AG09319 (cell line): ENCODE data around the gene S100A3.

Source experiments
- DNase-seq: peaks from one replicate; pipeline ENCODE4 v3.0.0-alpha.2; 2010; ENCODE audit warnings: low read depth; ENCODE audit errors: extremely low read depth
- TF ChIP-seq, protein P1 (sequence below): IDR thresholded peaks from 2 replicates; pipeline ENCODE4 v1.5.1; 2011; ENCODE audit warnings: low read depth, mild to moderate bottlenecking, inconsistent platforms, low read length, moderate library complexity

Gene S100A3

DNA sequence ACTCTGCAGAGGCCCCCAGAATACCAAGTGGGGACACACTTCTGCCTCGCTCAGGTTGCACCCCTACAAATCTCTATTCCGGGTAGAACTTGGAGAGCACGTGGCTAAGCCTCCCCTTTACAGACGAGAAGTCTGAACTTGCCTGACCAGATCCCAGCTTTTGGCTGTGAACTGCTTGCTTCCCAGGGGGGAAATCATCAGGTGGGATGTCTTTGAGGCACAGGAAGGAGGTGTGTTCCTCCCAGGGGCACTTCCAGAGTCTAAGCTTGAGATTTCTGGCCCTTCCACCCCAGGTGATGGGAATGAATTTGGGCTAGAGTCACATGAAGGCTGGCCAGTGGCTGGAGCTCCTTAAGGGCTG, 1.3 kb upstream of the S100A3 start:
- TF ChIP-seq, protein P1, sequence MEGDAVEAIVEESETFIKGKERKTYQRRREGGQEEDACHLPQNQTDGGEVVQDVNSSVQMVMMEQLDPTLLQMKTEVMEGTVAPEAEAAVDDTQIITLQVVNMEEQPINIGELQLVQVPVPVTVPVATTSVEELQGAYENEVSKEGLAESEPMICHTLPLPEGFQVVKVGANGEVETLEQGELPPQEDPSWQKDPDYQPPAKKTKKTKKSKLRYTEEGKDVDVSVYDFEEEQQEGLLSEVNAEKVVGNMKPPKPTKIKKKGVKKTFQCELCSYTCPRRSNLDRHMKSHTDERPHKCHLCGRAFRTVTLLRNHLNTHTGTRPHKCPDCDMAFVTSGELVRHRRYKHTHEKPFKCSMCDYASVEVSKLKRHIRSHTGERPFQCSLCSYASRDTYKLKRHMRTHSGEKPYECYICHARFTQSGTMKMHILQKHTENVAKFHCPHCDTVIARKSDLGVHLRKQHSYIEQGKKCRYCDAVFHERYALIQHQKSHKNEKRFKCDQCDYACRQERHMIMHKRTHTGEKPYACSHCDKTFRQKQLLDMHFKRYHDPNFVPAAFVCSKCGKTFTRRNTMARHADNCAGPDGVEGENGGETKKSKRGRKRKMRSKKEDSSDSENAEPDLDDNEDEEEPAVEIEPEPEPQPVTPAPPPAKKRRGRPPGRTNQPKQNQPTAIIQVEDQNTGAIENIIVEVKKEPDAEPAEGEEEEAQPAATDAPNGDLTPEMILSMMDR: no peak
- no peak for DNase-seq

DNA sequence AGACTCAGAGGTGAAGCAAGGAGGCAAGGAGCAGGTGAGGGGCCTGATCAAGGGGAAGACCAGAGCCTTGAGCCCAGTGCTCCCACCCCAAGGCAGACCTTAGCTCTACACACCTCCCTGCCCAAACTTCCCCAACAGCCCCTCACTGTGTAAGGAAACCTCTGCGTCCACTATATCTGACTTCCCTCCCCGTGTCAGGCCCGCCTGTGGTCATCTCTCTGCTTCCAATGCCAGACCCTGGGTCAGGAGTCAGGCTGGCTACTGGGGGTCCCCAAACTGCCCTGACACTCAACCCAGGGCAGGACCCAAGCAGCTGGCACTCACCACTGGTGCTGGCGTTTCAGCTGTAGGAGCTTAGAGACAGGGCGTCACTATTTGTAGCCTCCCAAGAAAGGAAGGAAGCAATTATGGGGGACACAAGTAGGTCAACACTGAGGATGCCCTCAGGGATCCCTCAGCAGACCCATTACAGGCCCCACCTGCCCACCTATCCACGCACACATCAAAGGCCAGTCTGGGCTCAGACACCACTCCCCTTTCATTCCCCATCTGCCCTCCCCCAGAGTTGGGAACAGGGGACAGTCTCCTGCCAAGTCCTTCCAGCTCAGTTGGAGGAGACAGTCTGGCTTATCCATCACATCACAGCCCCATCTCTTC, 811 bp upstream of the S100A3 start:
- no peak for DNase-seq
- TF ChIP-seq, protein P1: no peak

DNA sequence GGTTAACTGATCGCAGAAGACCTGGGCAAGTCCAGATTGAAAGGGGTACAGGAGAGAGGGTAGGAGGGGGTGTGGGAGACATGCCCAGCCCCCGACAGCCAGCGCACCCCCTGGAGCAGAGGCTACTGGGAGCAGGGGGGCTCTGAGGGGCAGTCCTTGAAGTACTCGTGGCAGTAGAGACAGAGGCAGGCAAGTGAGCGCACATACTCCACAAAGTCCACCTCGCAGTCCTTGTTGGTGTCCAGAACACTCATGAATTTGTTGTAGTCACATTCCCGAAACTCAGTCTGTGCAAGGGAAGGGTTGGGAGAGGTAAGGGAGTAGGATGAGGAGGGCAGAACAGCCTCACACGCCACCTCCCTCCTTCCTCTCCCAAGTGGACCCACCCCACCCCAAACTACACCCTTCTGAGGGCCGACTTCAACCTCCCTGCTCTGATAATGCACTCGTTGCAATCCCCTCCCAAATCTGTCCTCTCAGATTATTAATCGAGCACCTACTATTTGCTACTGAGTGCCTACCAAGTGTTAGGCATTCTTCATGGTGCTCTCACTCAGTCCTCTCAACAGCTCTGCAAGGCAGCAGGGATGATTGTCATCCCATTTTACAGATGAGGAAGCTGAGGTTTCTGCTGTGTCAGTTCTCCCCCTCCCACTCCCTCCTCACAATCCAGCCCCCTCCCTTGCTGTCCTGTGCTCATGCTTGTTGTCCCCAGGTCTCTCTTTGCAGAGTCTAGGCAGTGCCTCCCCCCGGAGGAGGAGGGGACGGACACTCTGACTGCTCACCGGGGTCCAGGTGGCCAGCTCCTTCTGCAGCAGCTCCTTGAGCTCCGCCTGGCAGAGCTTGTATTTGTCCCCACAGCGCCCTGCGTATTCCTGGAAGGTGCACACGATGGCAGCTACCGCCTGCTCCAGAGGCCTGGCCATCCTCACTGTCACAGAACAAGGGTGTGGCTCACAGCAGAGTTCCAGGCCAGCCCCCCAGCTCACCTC, 1.2 kb downstream of the S100A3 start:
- DNase-seq: no peak
- TF ChIP-seq, protein P1: no peak

DNA sequence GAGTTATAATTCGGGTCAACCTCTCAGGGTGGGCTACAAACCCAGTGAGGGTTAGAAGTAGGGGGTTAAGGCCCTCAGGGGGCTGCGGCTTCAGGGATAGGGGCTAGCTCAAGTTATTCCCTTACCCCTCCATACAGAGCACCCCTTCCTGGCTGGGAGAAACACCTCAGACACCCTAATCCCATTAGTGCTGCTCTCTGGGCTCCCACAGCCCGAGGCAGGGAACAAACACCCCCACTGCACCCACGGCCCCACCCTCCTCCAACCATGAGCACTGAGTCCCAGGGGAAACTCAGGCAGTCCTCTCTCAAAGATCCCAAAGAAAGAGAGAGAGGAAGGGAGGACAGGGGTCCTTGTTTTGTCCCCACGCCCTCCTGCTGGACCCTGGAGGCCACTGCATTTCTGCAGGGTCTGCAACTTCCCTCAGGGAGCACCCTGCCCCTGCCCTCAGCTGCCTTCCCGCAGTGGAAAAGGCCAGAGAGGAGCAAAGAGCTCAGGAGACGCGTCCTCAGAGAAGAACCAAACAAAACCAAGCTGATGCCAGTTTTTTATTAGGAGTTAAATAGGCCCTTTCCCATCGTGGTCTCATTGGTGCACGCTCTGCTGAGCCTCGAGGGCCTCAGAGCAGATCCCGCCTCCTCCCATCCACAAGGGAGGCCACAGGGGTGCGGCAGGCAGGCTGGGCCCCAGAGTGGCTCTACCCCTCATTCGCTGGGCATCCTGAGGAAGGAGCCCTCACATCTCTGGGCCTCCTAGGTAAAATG, 2.1 kb downstream of the S100A3 start:
- TF ChIP-seq, protein P1: no peak
- DNase-seq: no peak

DNA sequence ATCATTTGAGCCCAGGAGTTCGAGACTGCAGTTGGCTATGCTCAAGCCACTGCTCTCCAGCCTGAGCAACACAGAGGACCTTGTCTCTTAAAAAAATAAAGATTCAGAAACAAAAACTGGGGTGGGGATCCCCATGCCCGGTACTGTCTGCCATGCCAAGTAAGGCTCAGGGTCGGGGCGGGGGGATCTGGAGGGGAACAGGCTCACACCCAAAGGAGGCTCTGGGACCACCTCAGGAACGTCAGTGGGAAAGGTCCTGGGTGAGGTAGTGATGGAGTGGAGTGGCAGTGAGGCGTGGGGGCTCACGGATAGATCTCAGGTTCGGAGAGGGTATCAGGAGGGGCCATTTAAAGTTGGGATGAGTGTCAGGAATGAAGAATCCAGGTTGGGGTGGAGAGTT, 2.7 kb downstream of the S100A3 start:
- DNase-seq: no peak
- TF ChIP-seq, protein P1: no peak

DNA sequence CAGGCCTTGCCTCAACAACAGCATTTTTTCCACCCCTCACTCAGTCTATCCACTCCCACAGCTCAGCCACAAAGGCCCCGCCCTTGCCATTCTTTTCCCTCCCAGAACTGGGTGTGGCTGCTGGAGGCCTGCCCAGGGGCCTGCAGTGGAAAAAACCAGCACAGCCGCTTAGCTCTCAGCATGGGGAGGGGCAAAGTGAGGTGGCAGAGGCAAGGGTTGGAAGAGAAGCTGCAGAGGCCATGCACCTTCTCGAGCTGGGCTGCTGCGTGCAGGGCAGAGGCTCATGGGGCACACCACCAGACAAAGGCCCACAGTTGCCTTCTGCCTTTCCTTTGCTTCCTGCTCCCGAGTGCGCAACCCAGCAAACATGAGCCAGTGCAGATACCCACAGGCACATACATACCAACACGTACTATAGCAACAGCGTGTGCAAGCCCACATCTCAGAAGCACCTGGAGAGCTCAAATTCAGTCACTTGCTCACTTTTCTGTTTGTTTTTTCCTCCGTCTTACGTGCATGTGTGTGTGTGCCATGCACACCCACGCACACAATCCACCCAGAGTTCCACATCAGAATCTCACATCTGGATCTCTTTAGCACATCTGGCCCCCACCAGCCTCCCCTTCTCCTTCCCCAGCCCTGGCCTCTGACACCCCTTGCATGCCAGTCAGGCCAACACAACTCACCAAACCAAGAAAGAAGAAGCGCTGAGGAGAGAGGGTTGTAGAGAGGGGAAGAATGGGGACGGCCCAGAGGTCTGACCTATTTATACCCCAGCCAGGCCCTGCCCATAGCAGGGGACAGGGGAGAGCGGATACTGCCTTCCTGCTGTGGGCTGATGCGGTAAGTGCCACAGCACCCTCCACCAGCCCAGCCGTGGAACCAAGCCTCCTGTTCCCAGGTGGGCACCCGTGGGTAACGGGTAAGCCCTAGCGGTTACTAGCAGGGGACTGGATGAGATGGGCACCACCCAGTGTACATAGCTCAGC, 3.7 kb downstream of the S100A3 start, which contains the start of gene S100A4:
Gene S100A4 (minus strand): TSS at position 740 of the 989 bp plus-strand sequence. CDS start 1,012 bp downstream, outside the sequence.
- TF ChIP-seq, protein P1: no peak
- peak; percentile 89 for DNase-seq
